ENCODE data around the gene CEP68. TPM values are rescaled to one million over a fixed set of nuclear protein-coding genes. Genes with fewer than 3 reads are reported as not detected.
"Not testable (repeated sequence)": the region's sequence is repeated elsewhere in the genome, so short reads cannot be mapped to it uniquely, and the experiment has no call there.

CEP68 gene
- total and polyA plus RNA-seq, 2 donors (not counting 1 experiment from before 2014, with no cell fraction given) = 8.5 to 12.7 TPM

DNA sequence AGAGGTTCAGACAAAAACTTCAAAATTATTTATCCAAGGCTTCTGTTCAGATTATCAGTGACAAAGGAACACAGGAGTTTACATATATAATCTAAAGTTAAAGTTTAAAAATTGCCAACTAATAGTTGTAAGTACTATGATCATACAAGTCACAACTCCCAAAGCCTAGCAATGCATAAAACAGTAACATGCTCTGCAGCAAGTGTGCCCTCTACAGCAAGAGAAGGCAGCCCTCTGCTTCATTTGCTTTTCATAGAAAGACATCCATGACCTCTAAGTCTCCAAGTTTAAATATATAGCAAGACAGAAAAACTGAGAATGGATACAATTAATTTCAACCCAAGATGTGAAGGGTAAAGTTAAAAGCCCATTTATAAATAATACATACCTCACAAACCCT, 60.4 kb downstream of the CEP68 start:
- Histone ChIP-seq H3K4me3 (replicated peaks in 1 of 4; ENCODE audit: control extremely low read depth in 1 of 4, insufficient read depth in 1 of 4, low read depth in 3 of 4, low read length in 4 of 4) (no peak overlapping the region), H2AFZ (ENCODE audit: low read length) (no peak overlapping the region), H3K4me1 (ENCODE audit: control insufficient read depth, extremely low read depth, insufficient read depth, low read length) (no peaks in the 10 kb centered on the region), H3K27me3 (ENCODE audit: control insufficient read depth, insufficient read depth, low read length) (no peaks in the 10 kb centered on the region), H3K9me3 (ENCODE audit: control insufficient read depth, insufficient read depth, low read depth, low read length) (no peaks in the 10 kb centered on the region), H3K36me3 (ENCODE audit: control insufficient read depth, insufficient read depth, low read length) (peaks cover 3% of the 10 kb centered on the region), H3K4me2 (ENCODE audit: extremely low read depth, insufficient read depth, low read length) (no peak overlapping the region), H4K20me1 (ENCODE audit: control insufficient read depth, extremely low read depth, insufficient read depth, low read length) (peaks cover 23% of the 10 kb centered on the region), H3K9ac (ENCODE audit: insufficient read depth, low read length) (no peak overlapping the region), H3K27ac (ENCODE audit: insufficient read depth, low read length) (no peak overlapping the region), H3K79me2 (ENCODE audit: control insufficient read depth, insufficient read depth, low read length) (peaks cover 97% of the 10 kb centered on the region)
- DNase-seq (ENCODE audit: low read depth in 2 of 2) = no peak
- no peak for TF ChIP-seq EZH2 (IDR thresholded peaks at IDR 0.05; ENCODE audit: low read length, missing control alignments)
- TF ChIP-seq, protein P1, sequence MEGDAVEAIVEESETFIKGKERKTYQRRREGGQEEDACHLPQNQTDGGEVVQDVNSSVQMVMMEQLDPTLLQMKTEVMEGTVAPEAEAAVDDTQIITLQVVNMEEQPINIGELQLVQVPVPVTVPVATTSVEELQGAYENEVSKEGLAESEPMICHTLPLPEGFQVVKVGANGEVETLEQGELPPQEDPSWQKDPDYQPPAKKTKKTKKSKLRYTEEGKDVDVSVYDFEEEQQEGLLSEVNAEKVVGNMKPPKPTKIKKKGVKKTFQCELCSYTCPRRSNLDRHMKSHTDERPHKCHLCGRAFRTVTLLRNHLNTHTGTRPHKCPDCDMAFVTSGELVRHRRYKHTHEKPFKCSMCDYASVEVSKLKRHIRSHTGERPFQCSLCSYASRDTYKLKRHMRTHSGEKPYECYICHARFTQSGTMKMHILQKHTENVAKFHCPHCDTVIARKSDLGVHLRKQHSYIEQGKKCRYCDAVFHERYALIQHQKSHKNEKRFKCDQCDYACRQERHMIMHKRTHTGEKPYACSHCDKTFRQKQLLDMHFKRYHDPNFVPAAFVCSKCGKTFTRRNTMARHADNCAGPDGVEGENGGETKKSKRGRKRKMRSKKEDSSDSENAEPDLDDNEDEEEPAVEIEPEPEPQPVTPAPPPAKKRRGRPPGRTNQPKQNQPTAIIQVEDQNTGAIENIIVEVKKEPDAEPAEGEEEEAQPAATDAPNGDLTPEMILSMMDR (conservative IDR thresholded peaks at IDR 0.05 in 1 of 2, IDR thresholded peaks at IDR 0.05 in 1 of 2; ENCODE audit: low read depth in 1 of 2, low read length in 2 of 2) = no peak

DNA sequence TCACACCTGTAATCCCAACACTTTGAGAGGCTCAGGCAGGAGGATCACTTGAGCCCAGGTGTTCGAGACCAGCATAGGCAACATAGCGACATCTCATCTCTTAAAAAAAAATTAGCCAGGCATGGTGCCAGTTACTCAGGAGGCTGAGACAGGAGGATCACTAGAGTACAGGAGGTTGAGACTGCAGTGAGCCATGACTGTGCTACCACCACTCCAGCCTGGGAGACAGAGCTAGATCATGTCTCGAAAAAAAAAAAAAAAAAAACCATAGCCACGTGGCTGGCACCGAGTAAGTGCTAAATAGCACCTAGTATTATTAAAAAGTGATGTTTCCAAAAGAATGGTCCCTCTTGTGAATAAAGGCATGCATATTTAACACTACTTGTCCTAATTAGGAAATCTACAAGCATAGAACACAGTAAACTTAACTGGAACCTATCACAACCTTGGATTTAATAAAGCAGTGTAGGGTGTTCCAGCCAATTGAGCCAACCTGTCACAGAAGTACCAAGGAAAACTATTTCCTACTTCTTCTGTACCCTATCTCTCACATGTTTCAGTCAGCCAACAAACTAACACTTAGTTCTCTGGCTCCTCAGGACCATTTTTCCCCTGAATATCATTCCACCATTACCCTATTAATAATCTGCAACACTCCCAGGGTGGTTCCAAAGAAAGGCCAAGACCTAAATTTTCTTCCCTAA, 64.9 kb downstream of the CEP68 start:
- TF ChIP-seq, protein P1 (conservative IDR thresholded peaks at IDR 0.05 in 1 of 2, IDR thresholded peaks at IDR 0.05 in 1 of 2; ENCODE audit: low read depth in 1 of 2, low read length in 2 of 2) = no peak
- TF ChIP-seq EZH2 (IDR thresholded peaks at IDR 0.05; ENCODE audit: low read length, missing control alignments) = no peak
- Histone ChIP-seq H3K9ac (ENCODE audit: insufficient read depth, low read length) (no peak overlapping the region), H3K4me1 (ENCODE audit: control insufficient read depth, extremely low read depth, insufficient read depth, low read length) (no peaks in the 10 kb centered on the region), H3K4me2 (ENCODE audit: extremely low read depth, insufficient read depth, low read length) (no peak overlapping the region), H3K36me3 (ENCODE audit: control insufficient read depth, insufficient read depth, low read length) (peaks cover 2% of the 10 kb centered on the region), H3K27me3 (ENCODE audit: control insufficient read depth, insufficient read depth, low read length) (no peaks in the 10 kb centered on the region), H3K4me3 (replicated peaks in 1 of 4; ENCODE audit: control extremely low read depth in 1 of 4, insufficient read depth in 1 of 4, low read depth in 3 of 4, low read length in 4 of 4) (no peak overlapping the region), H3K27ac (ENCODE audit: insufficient read depth, low read length) (no peak overlapping the region), H2AFZ (ENCODE audit: low read length) (no peak overlapping the region), H3K79me2 (ENCODE audit: control insufficient read depth, insufficient read depth, low read length) (peaks cover 98% of the 10 kb centered on the region), H4K20me1 (ENCODE audit: control insufficient read depth, extremely low read depth, insufficient read depth, low read length) (peaks cover 14% of the 10 kb centered on the region), H3K9me3 (ENCODE audit: control insufficient read depth, insufficient read depth, low read depth, low read length) (no peaks in the 10 kb centered on the region)
- no peak for DNase-seq (ENCODE audit: low read depth in 2 of 2)

GRCh38 chr2:65122313-65122712, 66.1 kb downstream of the CEP68 start:
- Histone ChIP-seq H3K4me3 (replicated peaks in 1 of 4; ENCODE audit: control extremely low read depth in 1 of 4, insufficient read depth in 1 of 4, low read depth in 3 of 4, low read length in 4 of 4) (no peak overlapping the region), H3K36me3 (ENCODE audit: control insufficient read depth, insufficient read depth, low read length) (no peaks in the 10 kb centered on the region), H4K20me1 (ENCODE audit: control insufficient read depth, extremely low read depth, insufficient read depth, low read length) (peaks cover 9% of the 10 kb centered on the region), H3K79me2 (ENCODE audit: control insufficient read depth, insufficient read depth, low read length) (peaks cover 98% of the 10 kb centered on the region), H3K4me1 (ENCODE audit: control insufficient read depth, extremely low read depth, insufficient read depth, low read length) (no peaks in the 10 kb centered on the region), H3K27me3 (ENCODE audit: control insufficient read depth, insufficient read depth, low read length) (no peaks in the 10 kb centered on the region), H2AFZ (ENCODE audit: low read length) (no peak overlapping the region), H3K9me3 (ENCODE audit: control insufficient read depth, insufficient read depth, low read depth, low read length) (no peaks in the 10 kb centered on the region), H3K9ac (ENCODE audit: insufficient read depth, low read length) (no peak overlapping the region), H3K27ac (ENCODE audit: insufficient read depth, low read length) (no peak overlapping the region), H3K4me2 (ENCODE audit: extremely low read depth, insufficient read depth, low read length) (no peak overlapping the region)
- no peak for DNase-seq (ENCODE audit: low read depth in 2 of 2)
- TF ChIP-seq, protein P1 (conservative IDR thresholded peaks at IDR 0.05 in 1 of 2, IDR thresholded peaks at IDR 0.05 in 1 of 2; ENCODE audit: low read depth in 1 of 2, low read length in 2 of 2) = no peak
- no peak for TF ChIP-seq EZH2 (IDR thresholded peaks at IDR 0.05; ENCODE audit: low read length, missing control alignments)

DNA sequence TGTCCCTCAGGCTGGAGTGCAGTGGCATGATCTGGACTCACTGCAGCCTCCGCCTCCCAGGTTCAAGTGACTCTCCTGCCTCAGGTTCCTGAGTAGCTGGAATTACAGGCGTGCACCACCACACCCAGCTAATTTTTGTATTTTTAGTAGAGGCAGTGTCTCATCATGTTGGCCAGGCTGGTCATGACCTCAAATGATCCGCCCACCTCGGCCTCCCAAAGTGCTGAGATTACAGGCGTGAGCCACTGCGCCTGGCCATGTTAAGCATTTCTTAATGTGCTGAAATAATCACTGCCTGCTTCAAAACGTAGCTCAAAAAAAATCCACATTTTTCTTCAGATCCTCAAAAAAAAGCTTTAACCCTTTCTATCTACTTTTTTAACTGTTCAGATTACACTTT, 69.2 kb downstream of the CEP68 start:
- not testable (repeated sequence) for H3K9ac ChIP-seq (ENCODE audit: insufficient read depth, low read length); H4K20me1 ChIP-seq (ENCODE audit: control insufficient read depth, extremely low read depth, insufficient read depth, low read length); H3K27me3 ChIP-seq (ENCODE audit: control insufficient read depth, insufficient read depth, low read length); H3K36me3 ChIP-seq (ENCODE audit: control insufficient read depth, insufficient read depth, low read length); H2AFZ ChIP-seq (ENCODE audit: low read length); H3K9me3 ChIP-seq (ENCODE audit: control insufficient read depth, insufficient read depth, low read depth, low read length); H3K27ac ChIP-seq (ENCODE audit: insufficient read depth, low read length); H3K4me2 ChIP-seq (ENCODE audit: extremely low read depth, insufficient read depth, low read length); H3K4me1 ChIP-seq (ENCODE audit: control insufficient read depth, extremely low read depth, insufficient read depth, low read length)
- H3K79me2 ChIP-seq (ENCODE audit: control insufficient read depth, insufficient read depth, low read length) = peaks cover 93% of the 10 kb centered on the region
- peak in 1 of 2 donors; percentile 45 for DNase-seq (ENCODE audit: low read depth in 2 of 2)
- H3K4me3 ChIP-seq (replicated peaks in 1 of 4; ENCODE audit: control extremely low read depth in 1 of 4, insufficient read depth in 1 of 4, low read depth in 3 of 4, low read length in 4 of 4) = peak overlapping the region in 1 of 4 experiments; percentile 6
